Skin of body (tissue), 1 donor: Measurements from ENCODE around the gene SMIM45.
"Not testable (repeated sequence)": the region's sequence is repeated elsewhere in the genome, so short reads cannot be mapped to it uniquely, and the experiment has no call there.

Experiments
- DNase-seq: peaks from one replicate; lab custom pipeline; 2025; lab: John Stamatoyannopoulos, UW

The SMIM45 gene

DNA sequence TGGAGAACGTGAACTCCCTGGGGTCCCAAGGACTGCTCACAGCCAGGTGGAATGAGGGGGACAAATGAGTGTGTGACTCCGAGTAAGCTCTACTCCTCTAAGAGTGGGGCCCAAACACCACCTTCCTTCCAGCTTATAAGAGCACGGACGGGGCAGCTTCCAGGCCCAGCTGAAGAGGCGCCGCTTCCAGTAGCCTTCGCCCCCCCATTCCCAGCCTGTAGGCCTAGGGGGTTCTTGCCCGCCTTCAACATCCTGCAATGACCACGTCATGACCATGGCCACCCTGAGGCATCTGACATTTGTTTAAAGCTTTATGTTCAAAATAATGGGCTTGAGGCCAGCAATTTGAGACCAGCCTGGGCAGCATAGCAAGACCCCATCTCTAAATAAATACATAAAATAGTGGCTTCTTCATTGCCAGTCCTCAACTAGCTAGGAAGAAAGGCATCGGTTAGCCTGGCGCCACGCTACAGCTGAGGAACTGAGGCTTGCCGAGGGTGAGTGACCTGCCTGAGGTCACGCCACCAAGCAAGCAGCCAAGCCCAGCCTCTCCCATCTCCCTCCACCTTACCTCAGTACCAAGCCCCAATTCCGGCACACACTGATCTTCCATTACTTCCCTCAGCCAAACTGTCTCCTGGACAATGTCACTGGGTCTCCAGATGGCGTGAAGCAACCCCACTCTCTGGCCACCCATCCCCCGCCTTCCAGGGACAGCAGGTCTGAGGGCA, 17.5 kb upstream of the SMIM45 start:
- no peak for DNase-seq

- no peak for DNase-seq
Measured at GRCh38 chr22:41935015-41935351, 17.0 kb upstream of the SMIM45 start.

DNA sequence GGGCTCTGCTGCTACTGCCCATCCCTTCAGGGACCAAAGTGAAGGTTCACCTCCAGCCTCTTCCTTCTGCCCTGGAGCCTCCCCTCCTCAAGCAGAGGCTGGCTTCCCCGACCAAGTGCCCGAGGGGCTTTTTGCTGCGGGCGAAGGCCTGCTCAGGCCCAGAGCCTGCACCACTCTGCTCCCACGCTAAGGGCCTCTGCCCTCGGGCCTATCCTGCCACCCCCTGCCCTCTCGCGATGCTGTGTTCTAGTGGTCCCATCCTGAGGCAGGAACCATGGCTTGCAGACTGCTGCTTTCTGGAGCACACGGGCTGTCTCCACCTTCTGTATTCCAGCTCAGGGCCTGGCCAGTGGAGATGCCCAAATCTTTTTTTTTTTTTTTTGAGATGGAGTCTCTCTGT, 16.4 kb upstream of the SMIM45 start:
- no peak for DNase-seq

GRCh38 chr22:41936894-41937169, 15.1 kb upstream of the SMIM45 start:
- DNase-seq: no peak

GRCh38 chr22:41939981-41940831, 11.7 kb upstream of the SMIM45 start:
- no peak for DNase-seq

DNA sequence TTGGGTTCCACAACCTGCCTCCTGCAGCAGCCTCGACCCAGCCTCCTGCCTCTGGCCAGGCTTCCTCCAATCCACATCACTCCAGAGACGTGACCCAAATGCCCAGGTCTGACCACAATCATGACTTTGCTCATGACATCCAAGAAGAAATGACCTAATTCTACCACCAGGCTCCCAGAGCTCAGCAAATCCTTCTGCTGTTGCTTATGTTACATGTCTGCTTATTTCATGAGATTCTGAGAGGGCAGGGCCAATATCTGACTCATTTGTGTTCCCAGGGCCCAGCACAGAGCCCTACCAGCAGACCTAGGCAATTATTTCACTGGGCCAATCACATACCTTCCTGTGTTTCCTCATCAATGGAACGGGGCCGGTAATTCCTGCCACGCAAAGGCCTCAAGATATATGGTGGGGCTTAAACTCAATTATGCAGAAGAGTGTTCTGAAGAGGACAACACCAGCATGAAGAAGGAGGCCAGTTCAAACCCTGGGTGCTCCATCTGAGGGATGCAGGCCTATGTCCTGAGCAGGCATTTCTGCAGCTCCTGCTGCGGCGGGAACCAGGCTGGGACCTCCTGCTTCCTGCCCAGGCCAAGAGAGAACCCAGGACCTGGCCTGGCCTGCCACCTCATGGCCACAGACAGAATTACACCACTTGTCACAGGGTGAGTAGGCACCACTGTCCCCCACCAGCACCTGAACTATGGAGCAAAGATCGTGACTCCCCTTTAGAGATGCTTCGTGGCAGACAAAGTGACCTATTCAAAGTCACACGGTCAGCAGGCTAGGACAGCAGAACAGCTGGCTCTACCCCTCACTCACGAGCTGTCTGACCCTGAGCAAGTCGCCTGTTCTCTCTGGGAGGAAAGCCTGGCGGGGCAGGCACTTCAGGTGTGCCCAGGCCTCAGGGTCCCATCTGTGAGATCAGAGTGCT, 10.9 kb upstream of the SMIM45 start:
- peak; percentile 70 for DNase-seq

- no peak for DNase-seq
Measured at GRCh38 chr22:41943661-41944209, 8.2 kb upstream of the SMIM45 start.

DNA sequence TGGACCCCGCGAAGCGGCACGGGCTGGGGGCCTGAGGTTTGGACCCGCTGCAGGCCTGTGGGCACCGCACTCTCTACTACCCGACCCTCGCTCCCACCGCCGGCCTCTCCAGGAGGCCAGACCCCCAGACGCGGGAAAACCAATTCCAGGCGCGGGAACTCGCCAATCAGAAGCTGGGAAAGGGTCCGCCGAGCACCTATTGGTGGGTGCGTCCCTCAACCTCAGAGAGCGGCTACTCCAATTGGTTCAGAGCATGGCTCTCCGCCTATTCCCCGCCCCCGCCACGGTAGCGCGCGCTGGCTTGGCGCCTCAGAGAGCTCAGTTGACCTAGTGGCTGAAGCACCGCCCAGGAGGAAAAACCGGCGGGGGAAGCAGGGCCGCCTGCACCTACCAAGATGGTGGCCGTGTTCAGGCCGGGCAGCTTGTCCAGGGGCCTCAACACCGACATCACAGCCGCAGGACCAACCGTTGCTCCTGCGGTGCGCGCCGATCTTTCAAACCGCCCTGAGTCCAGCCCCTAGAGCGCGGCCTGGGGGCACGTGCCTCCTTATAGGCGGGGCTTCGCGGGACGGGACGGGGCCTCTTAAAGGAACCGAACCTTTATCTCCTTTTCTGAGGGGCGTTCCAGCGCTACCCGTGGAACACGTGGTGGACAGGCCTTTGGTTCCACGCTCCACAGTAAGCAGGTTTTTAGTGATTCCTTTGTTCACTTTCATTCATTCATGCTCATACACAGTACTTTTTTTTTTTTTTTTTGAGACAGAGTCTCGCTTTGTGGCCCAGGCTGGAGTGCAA, 5.1 kb upstream of the SMIM45 start, which contains the start of gene CENPM:
Gene CENPM (minus strand): TSS at position 524 of the 795 bp plus-strand sequence. CDS start 76 bp downstream, at position 448.
- DNase-seq: peak; percentile 93

- no peak for DNase-seq
Measured at GRCh38 chr22:41947424-41948080, 4.4 kb upstream of the SMIM45 start.

DNA sequence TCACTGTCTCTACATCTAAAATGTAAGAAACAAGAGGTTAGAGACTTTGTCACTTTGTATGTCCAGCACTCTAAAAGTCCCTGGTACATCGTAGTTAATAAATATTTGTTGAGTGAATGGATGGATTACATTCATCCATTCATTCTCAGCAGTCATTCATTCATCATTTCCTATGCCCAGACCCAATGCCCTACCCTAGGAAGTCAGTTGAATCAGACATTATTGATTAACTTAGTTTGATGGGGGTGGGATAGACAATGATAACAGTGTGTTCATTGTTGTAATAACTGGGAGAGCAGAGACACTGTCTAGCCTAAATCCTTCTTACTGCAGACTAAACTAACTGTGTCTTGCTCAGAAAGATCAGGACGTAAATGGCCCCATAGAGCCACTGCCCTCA, 3.8 kb upstream of the SMIM45 start:
- DNase-seq: no peak

DNA sequence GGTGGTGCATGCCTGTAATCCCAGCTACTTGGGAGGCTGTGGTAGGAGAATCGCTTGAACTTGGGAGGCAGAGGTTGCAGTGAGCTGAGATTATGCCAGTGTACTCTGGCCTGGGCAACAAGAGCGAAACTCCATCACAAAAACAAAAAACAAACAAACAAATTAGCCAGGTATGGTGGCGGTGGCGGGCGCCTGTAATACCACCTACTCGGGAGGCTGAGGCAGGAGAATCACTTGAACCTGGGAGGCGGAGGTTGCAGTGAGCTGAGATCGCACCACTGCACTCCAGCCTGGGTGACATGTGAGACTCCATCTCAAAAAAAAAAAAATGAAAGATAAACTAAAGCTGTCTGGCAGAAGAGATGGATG, 3.0 kb upstream of the SMIM45 start:
- DNase-seq: not testable (repeated sequence)

GRCh38 chr22:41949297-41949965, 2.5 kb upstream of the SMIM45 start:
- no peak for DNase-seq

- DNase-seq: no peak
Measured at GRCh38 chr22:41952713-41953112, 763 bp downstream of the SMIM45 start.

DNA sequence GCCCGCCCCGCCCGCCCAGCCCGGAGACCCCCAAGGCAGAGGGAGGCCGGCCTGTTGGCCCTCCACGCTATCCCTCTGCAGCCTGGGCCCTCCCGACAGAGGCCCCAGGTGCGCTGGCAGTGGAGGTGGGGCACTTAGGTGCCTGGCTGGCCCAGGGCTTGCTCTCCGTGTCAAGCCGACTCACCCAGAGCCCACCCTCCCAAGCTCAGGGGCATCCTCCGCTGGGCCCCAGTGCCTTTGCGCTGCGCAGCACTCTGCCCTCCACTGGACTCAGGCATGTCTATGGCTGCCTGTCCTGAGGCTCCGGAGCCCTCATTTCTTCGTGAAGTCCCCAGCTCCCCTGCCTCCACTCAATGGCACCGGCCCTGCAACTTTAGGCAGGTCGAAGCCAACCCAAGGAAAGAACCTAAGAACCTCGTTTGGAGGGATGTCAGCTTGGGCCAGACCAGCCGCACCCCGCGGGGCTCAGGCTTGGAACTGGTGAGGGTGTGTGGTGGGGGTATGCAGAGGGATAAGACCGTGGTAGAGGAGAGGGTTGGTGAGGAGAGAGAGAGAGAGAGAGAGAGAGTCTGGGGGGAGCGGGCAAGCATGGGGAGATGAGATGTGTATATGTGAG, 6.1 kb downstream of the SMIM45 start:
- DNase-seq: no peak

- no peak for DNase-seq
Measured at GRCh38 chr22:41963453-41964111, 11.6 kb downstream of the SMIM45 start.

DNA sequence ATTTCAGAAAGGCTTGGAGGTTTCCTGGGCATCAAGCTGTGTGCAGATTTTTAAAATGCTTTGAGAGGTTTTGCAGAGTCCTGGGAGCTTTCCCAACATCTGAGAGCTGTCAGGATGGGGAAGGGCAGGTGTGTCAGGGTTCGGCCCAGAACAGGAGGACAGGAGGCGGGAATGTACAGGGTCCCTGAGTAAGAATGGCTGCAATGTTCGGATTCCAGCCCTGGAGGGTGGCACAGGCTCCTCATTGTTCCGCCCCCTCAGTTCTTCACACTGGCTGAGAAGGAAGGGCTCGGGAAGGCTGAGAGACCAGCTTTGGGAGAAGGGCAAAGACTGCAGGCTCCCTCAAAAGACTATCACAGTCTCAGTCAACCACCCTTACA, 12.2 kb downstream of the SMIM45 start:
- no peak for DNase-seq

GRCh38 chr22:41966225-41966606, 14.3 kb downstream of the SMIM45 start:
- DNase-seq: no peak

GRCh38 chr22:41966607-41967240, 14.8 kb downstream of the SMIM45 start:
- DNase-seq: peak; percentile 42
